Measurements from ENCODE around the gene G6PC2. TPM values are rescaled to one million over a fixed set of nuclear protein-coding genes. Genes with fewer than 3 reads are reported as not detected.
"Not testable (repeated sequence)": the region's sequence is repeated elsewhere in the genome, so short reads cannot be mapped to it uniquely, and the experiment has no call there.

Gene G6PC2
- total RNA-seq, 1 donor from 2014 or later = not detected

DNA sequence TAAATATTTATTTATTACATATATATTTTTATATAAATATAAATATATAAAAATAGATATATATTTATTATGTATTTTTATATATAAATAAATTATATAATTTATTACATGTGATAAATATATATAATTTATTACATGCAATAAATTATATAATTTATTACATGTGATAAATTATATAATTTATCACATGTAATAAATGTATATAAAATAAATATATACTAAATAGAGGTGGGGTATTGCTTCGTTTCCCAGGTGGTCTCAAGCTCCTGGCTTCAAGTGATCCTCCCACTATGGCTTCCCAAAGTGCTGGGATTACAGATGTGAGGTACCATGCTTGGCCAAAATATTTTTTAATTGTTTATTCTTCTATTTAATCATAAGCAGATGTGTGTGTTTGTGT, 3.6 kb upstream of the G6PC2 start:
- no peak for ATAC-seq
- intact Hi-C loops (cut with DNase I) = no loop called here
- DNase-seq (ENCODE audit: low spot score) = no peak

DNA sequence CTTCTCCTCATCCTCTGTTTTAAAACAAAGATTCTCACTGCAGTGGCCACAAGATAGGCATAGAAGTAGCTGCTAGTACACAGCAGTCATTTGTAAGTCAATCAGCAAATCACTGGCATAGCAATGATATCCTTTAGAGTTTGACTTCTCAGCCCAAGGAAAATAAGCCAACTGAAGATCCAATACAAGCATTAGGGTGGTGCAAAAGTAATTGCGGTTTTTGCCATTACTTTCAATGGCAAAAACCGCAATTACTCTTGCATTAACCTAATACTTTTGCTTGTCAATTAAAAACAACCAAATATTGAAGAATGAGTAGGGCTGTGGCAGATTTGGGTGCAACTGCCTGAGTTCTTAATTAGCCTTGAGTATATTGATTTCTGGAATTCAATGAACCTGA, 2.8 kb downstream of the G6PC2 start:
- no peak for DNase-seq (ENCODE audit: low spot score)
- no peak for ATAC-seq
- intact Hi-C loops (cut with DNase I) = no loop called here

DNA sequence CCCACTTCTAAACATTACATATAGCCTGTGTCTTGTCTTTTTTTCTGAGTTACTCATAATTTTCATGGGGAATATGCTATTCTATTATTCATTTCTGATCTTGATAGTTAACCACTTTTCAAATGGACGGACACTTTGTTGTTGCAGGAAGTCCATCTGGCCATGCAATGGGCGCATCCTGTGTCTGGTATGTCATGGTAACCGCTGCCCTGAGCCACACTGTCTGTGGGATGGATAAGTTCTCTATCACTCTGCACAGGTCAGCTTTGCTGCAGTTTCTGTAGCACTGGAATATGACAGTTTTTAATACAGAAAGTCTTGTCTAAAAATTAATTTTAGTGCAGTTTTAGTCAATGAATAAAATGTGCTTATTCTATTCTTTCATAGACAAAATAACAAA, 3.3 kb downstream of the G6PC2 start:
- no peak for ATAC-seq
- intact Hi-C loops (cut with DNase I) = no loop called here
- no peak for DNase-seq (ENCODE audit: low spot score)

DNA sequence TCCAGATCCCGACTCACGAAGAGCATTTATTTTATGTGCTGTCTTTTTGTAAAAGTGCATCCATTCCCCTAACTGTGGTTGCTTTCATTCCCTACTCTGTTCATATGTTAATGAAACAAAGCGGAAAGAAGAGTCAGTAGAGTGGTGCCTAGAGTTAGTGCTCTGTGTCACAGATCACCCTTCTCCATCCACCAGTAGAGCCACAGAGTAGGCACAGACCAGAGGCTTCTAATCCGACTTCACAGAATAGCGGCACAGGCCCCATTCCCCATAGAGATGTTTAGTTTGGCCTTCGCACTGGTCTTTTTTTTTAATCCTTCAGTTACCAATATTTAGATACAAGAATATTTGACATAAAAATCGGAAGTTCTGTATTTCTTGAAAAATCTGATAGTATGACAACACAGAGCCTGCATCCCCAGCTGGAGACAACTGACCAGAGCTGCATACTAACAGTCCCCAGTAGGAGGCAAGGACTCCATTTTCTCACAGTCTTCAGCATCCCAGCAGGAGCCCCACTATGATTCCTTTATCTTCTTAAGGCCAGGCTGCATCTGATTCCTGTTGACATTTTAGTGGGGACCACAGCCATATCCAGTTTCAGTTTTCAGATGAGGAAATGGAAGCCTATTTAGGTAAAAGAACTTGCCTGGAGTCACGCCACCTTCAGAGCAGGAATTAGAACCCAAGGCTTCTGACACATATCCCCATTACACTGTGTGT, 7.0 kb downstream of the G6PC2 start:
- no peak for ATAC-seq
- intact Hi-C loops (cut with DNase I) = no loop called here

DNA sequence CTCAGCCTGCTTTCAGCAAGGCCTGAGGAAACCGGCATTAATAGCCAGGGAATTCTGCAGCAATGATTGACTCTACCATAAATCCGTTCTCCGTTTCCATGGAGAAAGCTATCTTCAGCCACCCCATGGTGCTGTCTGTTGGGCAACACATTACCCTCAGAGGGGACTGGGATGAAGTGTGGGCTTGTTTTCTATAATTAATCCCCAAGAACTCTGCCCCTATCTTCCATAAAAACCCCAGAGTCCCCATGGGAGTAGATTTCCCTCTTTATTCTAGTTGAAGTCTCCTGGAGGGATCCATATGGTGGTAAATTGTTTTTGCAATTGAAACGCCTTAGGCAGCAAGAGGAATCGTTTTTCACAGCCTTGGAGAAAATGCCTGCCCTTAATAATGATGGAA, 9.2 kb downstream of the G6PC2 start:
- ATAC-seq = no peak
- no peak for DNase-seq (ENCODE audit: low spot score)
- intact Hi-C loops (cut with DNase I) = loop anchor here (10.0 kb wide), 1 partner anchor 566 kb away; no protein-coding TSS in a partner anchor

More for the DNA sequence above, 7.0 kb downstream of the G6PC2 start:
- DNase-seq (ENCODE audit: low spot score) = no peak

DNA sequence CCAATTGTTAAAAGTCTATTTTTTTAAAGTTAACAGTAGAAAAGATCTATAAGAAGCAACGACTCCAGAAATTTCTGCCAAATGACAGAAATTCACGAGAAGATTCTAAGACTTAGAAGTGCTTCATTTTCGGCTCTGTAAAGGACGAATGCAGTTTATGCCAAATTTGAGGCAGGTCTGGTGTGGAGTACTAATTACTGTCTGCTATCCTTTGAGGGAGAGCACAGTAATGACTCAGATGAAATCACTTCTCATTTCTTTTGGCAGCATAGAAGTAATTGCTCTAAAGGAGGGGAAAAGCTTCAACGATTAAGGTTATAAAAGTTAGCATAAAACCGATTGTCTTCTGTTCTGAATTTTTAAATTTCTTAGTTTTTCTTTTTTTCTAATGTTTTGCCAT, 11.4 kb downstream of the G6PC2 start:
- DNase-seq (ENCODE audit: low spot score) (no peak), ATAC-seq (no peak)
- intact Hi-C loops (cut with DNase I) = loop anchor here (10.0 kb wide), 1 partner anchor 568 kb away; no protein-coding TSS in a partner anchor

DNA sequence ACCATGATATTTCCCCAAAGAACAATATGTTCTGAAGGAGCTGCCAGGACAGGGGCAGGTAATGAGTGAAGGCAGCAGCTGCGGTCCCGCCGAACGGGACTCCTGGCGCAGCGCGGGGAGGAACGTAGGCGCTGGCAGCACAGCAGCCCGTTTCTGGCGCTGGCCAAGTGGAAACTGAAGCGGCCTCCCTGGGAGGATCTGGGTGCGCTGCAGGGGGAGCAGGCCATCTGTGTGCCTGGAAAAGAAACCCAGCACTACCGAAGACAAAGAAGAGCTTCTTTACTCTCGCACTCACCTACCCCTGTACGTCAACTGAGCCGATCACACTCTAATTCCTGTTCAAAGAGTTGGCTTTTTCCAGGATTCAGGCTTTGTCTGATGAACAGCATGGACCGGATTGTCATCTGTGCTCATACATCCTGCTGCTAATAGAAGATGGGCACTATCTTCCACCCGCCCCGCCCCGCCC, 11.8 kb downstream of the G6PC2 start:
- intact Hi-C loops (cut with DNase I) = loop anchor here (10.0 kb wide), 1 partner anchor 568 kb away; no protein-coding TSS in a partner anchor
- DNase-seq (ENCODE audit: low spot score) (peak; percentile 58), ATAC-seq (peak; percentile 86)

DNA sequence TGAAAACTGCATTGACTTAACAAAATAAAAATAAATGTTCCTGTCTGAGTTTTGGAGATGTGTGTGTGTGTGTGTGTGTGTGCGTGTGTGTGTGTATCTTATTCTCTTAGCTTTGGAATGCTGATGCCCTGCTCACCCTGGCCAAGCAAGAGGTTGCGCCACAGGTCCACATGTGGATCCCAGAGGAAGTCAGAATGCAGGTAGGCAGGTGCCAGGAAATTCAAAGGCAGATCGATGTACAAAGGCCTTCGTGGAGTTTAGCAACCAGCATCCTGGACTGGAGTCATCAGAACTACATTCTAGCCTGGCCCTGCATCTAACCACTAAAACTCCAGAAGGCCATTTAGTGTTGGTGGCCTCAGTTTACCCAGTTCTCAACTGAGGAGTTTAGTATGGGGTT, 12.4 kb downstream of the G6PC2 start:
- ATAC-seq (no peak), DNase-seq (ENCODE audit: low spot score) (no peak)
- intact Hi-C loops (cut with DNase I) = loop anchor here (10.0 kb wide), 1 partner anchor 569 kb away; no protein-coding TSS in a partner anchor

DNA sequence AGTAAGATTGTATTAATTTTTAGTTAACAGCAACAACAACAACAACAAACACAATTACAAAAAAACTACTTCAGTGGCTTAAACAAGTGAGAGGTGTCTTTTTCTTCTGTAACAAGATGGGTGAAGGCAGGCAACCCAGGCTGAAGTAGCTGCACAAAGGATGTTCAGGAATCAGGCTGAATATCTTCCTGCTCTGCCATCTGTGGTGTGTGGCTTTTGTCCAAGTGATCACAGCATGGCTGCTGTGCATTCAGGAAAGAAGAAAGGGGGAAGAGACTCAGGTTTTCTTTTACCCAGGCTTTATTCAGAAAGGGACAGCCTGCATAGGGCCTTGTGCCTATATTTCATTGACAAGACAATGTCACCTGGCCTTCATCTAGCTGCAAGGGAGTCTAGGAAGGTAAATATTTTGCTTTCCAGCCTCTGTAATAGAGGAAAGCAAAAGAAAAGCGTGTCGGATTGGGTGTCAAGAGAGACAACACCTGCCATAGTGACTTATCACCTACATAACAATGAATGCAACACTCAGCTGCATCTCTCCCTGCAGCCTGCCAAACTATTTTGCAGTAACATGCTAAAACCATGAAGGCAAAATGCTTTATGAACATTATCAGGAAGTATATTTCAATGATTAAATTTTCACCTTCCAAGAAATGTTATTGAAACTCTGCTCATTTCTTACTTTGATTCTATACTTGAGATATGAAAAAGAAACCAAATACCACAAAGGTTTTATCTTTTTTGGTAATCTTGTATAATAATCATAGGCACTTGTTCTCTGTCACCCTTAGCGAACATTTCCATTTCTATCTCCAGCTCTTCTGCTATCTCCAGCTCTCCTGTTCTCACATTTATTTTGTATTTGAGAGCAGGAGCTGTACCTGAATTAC, 14.6 kb downstream of the G6PC2 start:
- intact Hi-C loops (cut with DNase I) = loop anchor here (10.0 kb wide), 1 partner anchor 571 kb away; no protein-coding TSS in a partner anchor
- DNase-seq (ENCODE audit: low spot score) (no peak), ATAC-seq (no peak)

DNA sequence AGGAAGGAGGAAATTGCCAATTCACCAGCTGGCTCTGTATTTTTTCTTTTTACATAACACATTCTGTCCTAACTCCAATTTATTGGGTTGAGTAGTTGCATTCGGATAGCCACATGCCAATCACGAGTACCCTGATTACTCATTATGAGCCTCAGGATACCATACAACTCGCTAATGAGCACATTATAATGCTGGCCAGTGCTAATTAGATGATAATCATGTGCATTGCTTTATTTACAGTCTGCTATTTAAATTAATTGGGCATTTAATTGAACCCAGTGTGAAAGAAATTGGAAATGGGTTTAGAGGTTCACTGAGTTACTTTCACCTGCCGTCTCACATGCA, 15.2 kb downstream of the G6PC2 start:
- DNase-seq (ENCODE audit: low spot score) = no peak
- ATAC-seq = no peak
- intact Hi-C loops (cut with DNase I) = loop anchor here (10.0 kb wide), 1 partner anchor 572 kb away; no protein-coding TSS in a partner anchor

DNA sequence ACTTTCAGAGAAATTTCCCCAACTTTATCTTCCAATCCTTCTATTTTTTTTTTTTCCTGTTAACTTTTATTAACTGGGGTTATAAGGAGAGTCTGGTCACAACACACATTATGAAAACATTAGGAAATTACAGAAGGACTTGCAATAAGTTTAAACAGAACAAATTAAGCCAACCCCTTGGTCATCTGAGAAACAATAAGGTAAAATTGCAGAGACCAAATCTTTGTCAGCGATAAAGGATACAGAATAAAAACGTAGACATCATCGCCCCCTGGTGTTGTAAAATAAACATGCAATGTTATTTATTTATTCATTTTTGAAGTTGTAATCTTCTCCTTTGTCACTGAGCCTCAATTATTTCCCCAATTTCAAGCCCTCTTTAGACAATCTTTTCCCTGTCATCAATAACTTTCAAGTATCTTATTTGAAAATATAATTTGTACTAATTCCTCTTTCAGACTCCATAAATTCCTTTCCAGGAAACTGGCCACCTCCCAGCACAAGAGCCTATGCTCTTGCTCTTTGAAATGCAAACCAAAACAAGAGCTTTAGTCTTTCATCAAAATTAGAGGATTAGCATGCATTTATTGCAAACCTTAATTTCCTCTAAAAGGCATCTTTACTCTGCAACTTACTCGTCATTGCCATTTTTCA, 19.5 kb downstream of the G6PC2 start:
- DNase-seq (ENCODE audit: low spot score) (no peak), ATAC-seq (no peak)
- intact Hi-C loops (cut with DNase I) = no loop called here

DNA sequence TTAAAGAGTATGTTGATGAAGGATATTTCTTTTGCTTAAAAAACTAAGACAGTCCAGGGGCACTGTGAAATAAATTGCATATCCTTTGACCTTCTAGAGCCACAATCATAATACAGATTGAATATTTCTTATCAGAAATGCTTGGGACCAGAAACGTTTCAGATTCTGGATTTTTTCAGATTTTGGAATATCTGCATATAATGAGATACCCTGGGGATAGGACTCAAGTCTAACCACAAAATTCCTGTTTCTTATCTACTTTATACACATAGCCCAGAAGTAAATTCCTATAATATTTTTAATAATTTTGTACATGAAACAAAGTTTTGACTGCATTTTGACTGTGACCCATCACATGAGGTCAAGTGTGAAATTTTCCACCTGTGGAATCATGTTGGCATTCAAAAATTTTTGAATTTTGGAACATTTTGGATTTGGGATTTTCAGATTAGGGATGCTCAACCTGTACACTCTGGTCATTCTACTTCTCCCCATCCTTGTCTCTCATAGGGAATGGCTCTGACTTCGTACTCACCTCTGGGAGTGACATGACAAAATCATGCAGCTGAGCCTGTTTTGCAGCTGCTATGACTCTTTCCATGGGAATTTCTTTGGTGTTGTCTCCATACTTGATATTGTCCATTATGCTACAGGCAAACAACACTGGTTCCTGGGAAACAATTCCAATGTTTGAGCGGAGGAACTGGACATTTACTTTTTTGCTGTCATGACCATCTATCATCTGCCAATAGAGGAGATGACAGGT, 25.7 kb downstream of the G6PC2 start:
- no peak for ATAC-seq
- no peak for DNase-seq (ENCODE audit: low spot score)
- intact Hi-C loops (cut with DNase I) = no loop called here

DNA sequence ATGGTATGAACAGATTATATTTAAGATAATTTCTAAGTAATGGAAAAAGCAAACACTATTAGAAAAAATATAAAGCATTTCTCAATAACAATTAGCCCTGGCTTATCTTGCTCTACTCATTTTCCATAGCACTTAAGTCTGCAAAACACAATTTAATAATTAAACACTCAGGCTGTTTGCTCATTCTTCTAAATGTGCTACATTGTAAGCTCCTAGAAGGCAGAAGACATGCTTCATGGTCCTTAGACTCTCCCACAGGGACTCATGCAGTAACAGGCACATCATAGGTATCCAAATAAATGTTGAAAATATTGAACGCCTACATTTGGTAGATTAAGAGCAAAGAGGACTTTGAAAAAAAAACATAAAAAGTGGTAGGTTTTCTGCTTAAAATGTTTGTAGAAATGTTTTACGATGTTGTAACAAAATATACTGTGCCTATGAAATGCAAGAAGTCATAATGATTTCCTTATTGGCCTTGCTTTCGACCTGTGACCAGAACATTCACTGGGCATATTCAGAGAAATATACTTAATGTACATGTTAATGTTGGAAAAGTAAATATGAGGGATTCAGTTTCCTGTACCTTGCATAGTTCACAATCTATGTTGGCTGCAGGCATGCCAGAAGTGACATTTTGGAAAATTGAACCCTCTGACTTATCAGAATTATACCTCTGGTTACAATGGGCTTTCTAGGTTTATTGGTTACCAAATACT, 27.2 kb downstream of the G6PC2 start:
- intact Hi-C loops (cut with DNase I) = no loop called here
- no peak for ATAC-seq
- no peak for DNase-seq (ENCODE audit: low spot score)

DNA sequence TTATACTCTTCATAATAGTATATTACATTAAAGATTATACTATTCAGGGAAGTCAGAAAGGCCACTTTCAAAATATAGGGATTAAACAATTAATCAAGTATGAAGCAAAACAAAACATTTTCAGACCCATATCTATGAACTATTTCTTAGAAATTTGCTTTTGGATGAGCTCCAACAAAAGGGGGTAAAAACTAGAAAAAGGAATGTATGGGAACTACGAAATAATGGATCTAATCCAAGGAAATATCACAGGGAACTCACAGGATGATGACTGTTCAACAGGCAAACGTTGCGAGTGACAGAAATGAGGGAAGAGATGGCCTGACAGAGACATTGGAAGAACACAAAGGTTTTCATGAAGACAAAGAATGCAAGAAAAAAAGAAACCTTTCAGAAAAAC, 27.9 kb downstream of the G6PC2 start:
- DNase-seq (ENCODE audit: low spot score) = no peak
- ATAC-seq = no peak
- intact Hi-C loops (cut with DNase I) = no loop called here

DNA sequence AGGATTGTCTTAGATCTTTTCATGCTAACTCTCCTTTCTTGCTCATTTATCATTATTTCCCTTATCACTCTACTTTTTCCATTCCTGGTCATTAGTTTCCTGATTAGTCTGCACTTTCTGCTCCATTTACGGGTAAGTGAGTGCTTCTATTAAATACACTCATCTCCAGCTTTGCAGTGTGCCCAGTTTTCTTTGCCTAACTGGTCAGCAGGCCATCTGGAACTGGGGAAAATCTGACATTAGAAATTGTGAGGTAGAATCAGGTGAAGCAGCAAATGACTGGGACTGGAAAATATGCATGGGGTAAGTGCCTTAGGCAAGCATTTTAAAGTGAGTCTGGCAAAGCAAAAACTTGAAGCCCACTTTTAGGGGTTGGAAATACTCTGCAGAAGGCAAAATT, 29.2 kb downstream of the G6PC2 start:
- no peak for DNase-seq (ENCODE audit: low spot score)
- ATAC-seq = no peak

DNA sequence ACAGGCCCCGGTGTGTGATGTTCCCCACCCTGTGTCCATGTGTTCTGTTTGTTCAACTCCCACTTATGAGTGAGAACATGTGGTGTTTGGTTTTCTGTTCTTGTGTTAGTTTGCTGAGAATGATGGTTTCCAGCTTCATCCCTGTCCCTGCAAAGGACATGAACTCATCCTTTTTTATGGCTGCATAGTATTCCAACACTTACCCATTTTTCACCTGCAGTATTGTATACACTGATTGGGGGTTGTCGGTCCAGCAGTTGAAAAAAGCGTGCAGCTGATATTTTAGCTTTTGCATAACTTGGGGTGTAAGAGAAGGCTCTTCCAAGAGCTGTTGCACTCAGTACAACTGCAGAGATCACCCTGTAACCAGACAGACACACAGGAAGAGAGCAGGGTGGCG, 31.1 kb downstream of the G6PC2 start:
- ATAC-seq; DNase-seq (ENCODE audit: low spot score); intact Hi-C loops (cut with DNase I): not testable (repeated sequence)

More for the DNA sequence above, 29.2 kb downstream of the G6PC2 start:
- intact Hi-C loops (cut with DNase I) = no loop called here

DNA sequence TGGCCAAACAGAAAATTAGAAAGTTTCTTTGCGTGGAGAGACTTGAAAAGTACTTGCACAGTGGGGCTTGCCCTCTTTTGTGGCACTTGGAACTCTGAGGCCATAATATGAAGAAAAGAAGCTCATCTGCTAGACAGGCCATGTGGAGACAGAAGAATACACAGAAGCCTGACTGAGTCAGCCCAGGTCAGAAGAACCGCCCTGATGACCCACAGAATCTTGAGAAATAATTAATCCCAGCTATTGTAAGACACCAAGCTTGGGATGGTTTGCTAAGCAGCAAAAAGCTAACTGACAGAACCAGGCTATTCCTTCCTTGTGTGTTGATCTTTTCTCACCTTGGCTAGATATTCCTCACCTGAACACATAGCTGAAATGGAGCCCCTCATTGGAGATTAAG, 33.7 kb downstream of the G6PC2 start:
- DNase-seq (ENCODE audit: low spot score) (no peak), ATAC-seq (no peak)
- intact Hi-C loops (cut with DNase I) = no loop called here

All from sciatic nerve (tissue), 2 donors.